Measurements from ENCODE around the gene CCDC194. TPM values are rescaled to one million over a fixed set of nuclear protein-coding genes. Genes with fewer than 3 reads are reported as not detected.
A peak's percentile ranks its signal among the peaks of the same experiment; 100 is the strongest.

The CCDC194 gene
- total RNA-seq, 6 experiments from 2014 or later: 0.26 to 1.2 (median 0.36) TPM; not detected in 2

- H3K27me3 ChIP-seq: no peaks in the 10 kb centered on the region
- H3K36me3 ChIP-seq: no peaks in the 10 kb centered on the region
- no peak overlapping the region for H3K27ac ChIP-seq
- H3K9me3 ChIP-seq: no peaks in the 10 kb centered on the region
- H3K4me1 ChIP-seq: peaks cover 0 to 13% (median 0%) of the 10 kb centered on the region in 4 donors
- no peak for TF ChIP-seq CTCF (IDR thresholded peaks at IDR 0.05)
- TF ChIP-seq POLR2A (IDR thresholded peaks at IDR 0.05): no peak
- H3K4me3 ChIP-seq: no peak overlapping the region
- intact Hi-C loops (cut with DNase I): no loop called here
- 80% methylated on average over 1 of the region's 20 CpGs for WGBS (ENCODE audit: insufficient coverage, low coverage, low lambda C conversion rate, missing lambda C conversion rate)
- DNase-seq (peak in 1 of 3 donors; percentile 57), ATAC-seq (no peak)
Measured at GRCh38 chr19:17423429-17424208, 29.6 kb upstream of the CCDC194 start.

- DNase-seq: no peak
- TF ChIP-seq POLR2A (IDR thresholded peaks at IDR 0.05) (no peak), CTCF (IDR thresholded peaks at IDR 0.05) (no peak)
- Histone ChIP-seq H3K36me3 (no peaks in the 10 kb centered on the region), H3K4me1 (peaks cover 0 to 13% (median 0%) of the 10 kb centered on the region in 4 donors), H3K27ac (no peak overlapping the region), H3K9me3 (no peaks in the 10 kb centered on the region), H3K4me3 (no peak overlapping the region), H3K27me3 (no peaks in the 10 kb centered on the region)
- ATAC-seq: no peak
- intact Hi-C loops (cut with DNase I): no loop called here
- 93% methylated on average over 2 of the region's 4 CpGs for WGBS (ENCODE audit: insufficient coverage, low coverage, low lambda C conversion rate, missing lambda C conversion rate)
Measured at GRCh38 chr19:17421942-17422341, 27.9 kb upstream of the CCDC194 start.

DNA sequence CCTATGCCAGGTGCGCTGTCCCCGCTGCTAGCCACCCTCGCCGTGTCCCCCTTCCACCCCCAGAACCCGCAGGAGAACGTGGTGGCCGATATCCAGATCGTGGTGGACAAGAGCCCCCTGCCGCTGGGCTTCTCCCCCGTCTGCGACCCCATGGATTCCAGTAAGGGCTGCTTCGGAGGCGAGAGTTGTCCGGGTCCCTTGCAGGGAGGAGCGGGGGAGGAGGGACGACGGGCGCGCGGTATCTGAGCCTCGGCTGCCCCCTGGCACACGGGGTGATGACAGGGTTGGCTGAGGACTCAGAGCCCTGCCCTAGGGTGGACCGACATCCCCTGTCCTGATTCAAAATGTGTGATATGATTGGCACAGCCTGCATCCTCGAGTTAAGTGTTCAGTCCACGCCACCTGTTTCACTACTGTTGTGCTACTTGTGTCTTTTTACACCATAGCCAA, 26.5 kb upstream of the CCDC194 start:
- no peaks in the 10 kb centered on the region for H3K36me3 ChIP-seq
- WGBS (ENCODE audit: insufficient coverage, low coverage, low lambda C conversion rate, missing lambda C conversion rate): 4% methylated on average over 5 of the region's 25 CpGs
- peak overlapping the region; percentile 72 to 90 (median 80) for H3K4me3 ChIP-seq
- peaks cover 0 to 13% (median 0%) of the 10 kb centered on the region in 4 donors for H3K4me1 ChIP-seq
- no peaks in the 10 kb centered on the region for H3K27me3 ChIP-seq
- no peaks in the 10 kb centered on the region for H3K9me3 ChIP-seq
- intact Hi-C loops (cut with DNase I): no loop called here
- no peak for TF ChIP-seq POLR2A (IDR thresholded peaks at IDR 0.05)
- peak in 2 of 4 donors; percentile 13 to 25 for TF ChIP-seq CTCF (IDR thresholded peaks at IDR 0.05)
- ATAC-seq (peak; percentile 41 to 48 (median 43)), DNase-seq (peak; percentile 59 to 66 (median 65))
- peak overlapping the region in 2 of 3 donors; percentile 65 to 70 for H3K27ac ChIP-seq

- peak; percentile 98 to 99 (median 98) for DNase-seq
- WGBS (ENCODE audit: insufficient coverage, low coverage, low lambda C conversion rate, missing lambda C conversion rate): 0% methylated on average over 13 of the region's 85 CpGs
- no peaks in the 10 kb centered on the region for H3K27me3 ChIP-seq
- peak; percentile 94 to 99 (median 96) for ATAC-seq
- intact Hi-C loops (cut with DNase I): no loop called here
- peaks cover 0 to 13% (median 0%) of the 10 kb centered on the region in 4 donors for H3K4me1 ChIP-seq
- H3K27ac ChIP-seq: peak within 1 kb of the TSS; percentile 57 to 70 (median 68)
- H3K9me3 ChIP-seq: no peaks in the 10 kb centered on the region
- TF ChIP-seq POLR2A (IDR thresholded peaks at IDR 0.05) (peak; percentile 65), CTCF (IDR thresholded peaks at IDR 0.05) (no peak)
- H3K36me3 ChIP-seq: no peaks in the 10 kb centered on the region
- H3K4me3 ChIP-seq: peak within 1 kb of the TSS; percentile 72 to 90 (median 80)
Measured at GRCh38 chr19:17419621-17420474, 25.9 kb upstream of the CCDC194 start, which contains the start of gene MVB12A. Gene MVB12A, plus strand, starts transcription at chr19:17420047. Its CDS starts 89 bp downstream, at chr19:17420136.

All from right lobe of liver (tissue), 6 donors.